IMR-90 (cell line): ENCODE results near the gene TMC1. TPM values are rescaled to one million over a fixed set of nuclear protein-coding genes. Genes with fewer than 3 reads are reported as not detected.
"Not testable (repeated sequence)": the region's sequence is repeated elsewhere in the genome, so short reads cannot be mapped to it uniquely, and the experiment has no call there.

ENCODE experiments used
- ATAC-seq: fragments of 200-7000 bp; cut with Tn5 transposase; 2 replicates; pipeline ENCODE4 v1.9.1; 2020; ENCODE audit warnings: low read depth, mild to moderate bottlenecking, moderate library complexity
- Bru-seq: library from RNA; stranded (reverse); fragments of 400-500 nt; gene quantifications from one replicate; lab custom pipeline; 2021; lab: Mats Ljungman, UMichigan
- BruChase-seq, 2 experiments: library from RNA; stranded (reverse); fragments of 400-500 nt; gene quantifications; one replicate each; lab custom pipeline; 2021; lab: Mats Ljungman, UMichigan
- BruUV-seq: library from RNA; stranded (reverse); fragments of 400-500 nt; replicated peaks from 2 replicates; lab custom pipeline; 2021; lab: Mats Ljungman, UMichigan
- CTCF ChIA-PET: fragments of 300-600 bp; formaldehyde crosslinking; extraction: SDS; loops from one replicate; lab custom pipeline; 2021; ENCODE audit warnings: antibody characterized with exemption; lab: Yijun Ruan, JAX
- POLR2A ChIA-PET: fragments of 300-600 bp; sonication (Branson Sonifier 250); formaldehyde crosslinking; loops from one replicate; lab custom pipeline; 2022; ENCODE audit warnings: antibody characterized with exemption; ENCODE audit not compliant: unreplicated experiment; lab: Charles Lee
- DNase-seq: peaks from one replicate; pipeline ENCODE4 v3.0.0; 2013
- H2AFZ ChIP-seq: replicated peaks from 2 replicates; pipeline ENCODE3; 2013; ENCODE audit warnings: low read length, mild to moderate bottlenecking; ENCODE audit not compliant: poor library complexity
- H2AK5ac ChIP-seq: 2 replicates; pipeline ENCODE4 v1.6.1; 2013; ENCODE audit warnings: low read depth, low read length, inconsistent platforms
- H2AK9ac ChIP-seq: replicated peaks from 2 replicates; pipeline ENCODE3; 2013; ENCODE audit warnings: mild to moderate bottlenecking, low read depth, low read length, moderate library complexity; ENCODE audit not compliant: poor library complexity
- H2BK120ac ChIP-seq: 2 replicates; pipeline ENCODE4 v1.6.1; 2013; ENCODE audit warnings: low read depth, low read length, inconsistent platforms
- H2BK15ac ChIP-seq: 3 replicates; pipeline ENCODE4 v1.6.1; 2013; ENCODE audit warnings: low read depth, low read length, inconsistent platforms
- H2BK20ac ChIP-seq: 2 replicates; pipeline ENCODE4 v1.6.1; 2013; ENCODE audit warnings: low read depth, mild to moderate bottlenecking, inconsistent platforms, low read length, moderate library complexity
- H2BK5ac ChIP-seq: 2 replicates; pipeline ENCODE4 v1.6.1; 2013; ENCODE audit warnings: mild to moderate bottlenecking, low read depth, low read length, inconsistent platforms; ENCODE audit not compliant: poor library complexity, severe bottlenecking
- H3K14ac ChIP-seq: replicated peaks from 2 replicates; pipeline ENCODE4 v1.6.1; 2013; ENCODE audit warnings: low read depth, low read length, inconsistent platforms
- H3K18ac ChIP-seq: 2 replicates; pipeline ENCODE4 v1.6.1; 2013; ENCODE audit warnings: low read depth, low read length, control low read depth
- H3K23ac ChIP-seq: 2 replicates; pipeline ENCODE4 v1.6.1; 2013; ENCODE audit warnings: low read depth, low read length, inconsistent platforms
- H3K27ac ChIP-seq: 2 replicates; pipeline ENCODE4 v1.5.1; 2013; ENCODE audit warnings: mild to moderate bottlenecking, control low read depth, low read length; ENCODE audit not compliant: insufficient read depth
- H3K27me3 ChIP-seq: 2 replicates; pipeline ENCODE4 v1.6.1; 2013; ENCODE audit warnings: low read length; ENCODE audit not compliant: control insufficient read depth, insufficient read depth
- H3K36me3 ChIP-seq: 2 replicates; pipeline ENCODE4 v1.6.1; 2013; ENCODE audit warnings: low read length, mixed read lengths; ENCODE audit not compliant: control insufficient read depth, insufficient read depth
- H3K4ac ChIP-seq: 2 replicates; pipeline ENCODE4 v1.6.1; 2013; ENCODE audit warnings: low read depth, low read length, inconsistent platforms
- H3K4me1 ChIP-seq: 2 replicates; pipeline ENCODE4 v1.6.1; 2013; ENCODE audit warnings: low read length, mixed read lengths; ENCODE audit not compliant: control insufficient read depth, insufficient read depth
- H3K4me2 ChIP-seq: 2 replicates; pipeline ENCODE4 v1.6.1; 2013; ENCODE audit warnings: low read depth, mild to moderate bottlenecking, control low read depth, low read length, moderate library complexity
- H3K4me3 ChIP-seq: 2 replicates; pipeline ENCODE4 v1.5.1; 2013; ENCODE audit warnings: low read depth, mild to moderate bottlenecking, control low read depth, low read length, moderate library complexity; ENCODE audit not compliant: insufficient read depth
- H3K56ac ChIP-seq: 2 replicates; pipeline ENCODE4 v1.6.1; 2013; ENCODE audit warnings: low read length, inconsistent platforms; ENCODE audit not compliant: insufficient read depth; ENCODE audit errors: extremely low read depth
- H3K79me1 ChIP-seq, 2 experiments: 2 replicates each; pipeline ENCODE4 v1.6.1; 2013; ENCODE audit warnings: low read length in 2 of 2, inconsistent platforms in 1 of 2, low read depth in 1 of 2
- H3K9ac ChIP-seq: 2 replicates; pipeline ENCODE4 v1.6.1; 2013; ENCODE audit warnings: low read depth, low read length, control low read depth
- H3K9me1 ChIP-seq: 2 replicates; pipeline ENCODE4 v1.6.1; 2013; ENCODE audit warnings: low read length, inconsistent platforms; ENCODE audit not compliant: insufficient read depth
- H3K9me3 ChIP-seq: 2 replicates; pipeline ENCODE4 v1.6.1; 2013; ENCODE audit warnings: low read length; ENCODE audit not compliant: control insufficient read depth, insufficient read depth
- H4K20me1 ChIP-seq: 2 replicates; pipeline ENCODE4 v1.6.1; 2013; ENCODE audit warnings: low read length, inconsistent platforms; ENCODE audit not compliant: insufficient read depth
- H4K5ac ChIP-seq: 2 replicates; pipeline ENCODE4 v1.6.1; 2013; ENCODE audit warnings: mild to moderate bottlenecking, low read depth, low read length, control low read depth
- H4K8ac ChIP-seq, 2 experiments: 2 replicates each; pipeline ENCODE4 v1.6.1; 2013; ENCODE audit warnings: low read depth in 2 of 2, low read length in 2 of 2, control low read depth in 1 of 2, inconsistent platforms in 1 of 2
- H4K91ac ChIP-seq: 2 replicates; pipeline ENCODE4 v1.6.1; 2013; ENCODE audit warnings: low read depth, low read length, inconsistent platforms; ENCODE audit not compliant: insufficient read depth
- WGBS, 2 experiments: methylation state at CpG; one replicate each; pipeline versions ENCODE4 v1.1.5 to v1.1.7; 2013; ENCODE audit warnings: missing lambda C conversion rate in 2 of 2; ENCODE audit not compliant: insufficient read length in 1 of 2; ENCODE audit errors: extremely low coverage in 2 of 2; 5-methylcytosine and 5-hydroxymethylcytosine counted together
- dilution Hi-C: fragments of 300-500 bp; cut with HindIII; formaldehyde crosslinking; loops from one replicate; pipeline ENCODE4 v1.14.3; 2018; ENCODE audit warnings: low sequenced_read_pairs; ENCODE audit not compliant: unreplicated experiment
- in situ Hi-C: fragments of 300-500 bp; cut with MboI; formaldehyde crosslinking; loops from 3 replicates; pipeline ENCODE4 v1.14.3; 2019; ENCODE audit warnings: low sequenced_read_pairs, inconsistent platforms, mixed read lengths
- intact Hi-C: fragments of 100-400 bp; cut with micrococcal nuclease; formaldehyde crosslinking; loops from 2 replicates; pipeline ENCODE4 v1.10.0; 2022
- long read RNA-seq: library from polyadenylated mRNA; unstranded; transcript quantifications from one replicate; pipeline ENCODE4 v2.0.0, GENCODE V29; 2021; ENCODE audit not compliant: unreplicated experiment
- polyA plus RNA-seq, 3 experiments: library from polyadenylated mRNA; depleted of rRNA; stranded (reverse); fragments of >200 nt; gene quantifications; 2 replicates each; pipeline ENCODE4 v1.2.3, GENCODE V29; 2012; ENCODE audit warnings: low replicate concordance in 1 of 3
- total RNA-seq: library from RNA; depleted of rRNA; stranded (reverse); fragments of >200 nt; gene quantifications from 2 replicates; pipeline ENCODE4 v1.2.3, GENCODE V29; 2012; rRNA removed

Gene TMC1
- total RNA-seq, result not detected in 2 replicates
- not detected in 2 replicates for polyA plus RNA-seq (2012; rRNA removed)
- polyA plus RNA-seq (2012; cell fraction: cytosol; rRNA removed), result not detected in 2 replicates
- 0.11 TPM in 1 of 2 replicates, not detected in the other for polyA plus RNA-seq (2012; cell fraction: nucleus; rRNA removed; ENCODE audit: low replicate concordance)
- percentile 19 among the genes with signal in this experiment for Bru-seq, nascent RNA
- percentile 18 among the genes with signal in this experiment for BruChase-seq, experiment 1, labeled RNA remaining after a 6-hour chase
- BruChase-seq, experiment 2, labeled RNA remaining after a 2-hour chase, result percentile 20 among the genes with signal in this experiment
- long read RNA-seq, result 0 reads

GRCh38 chr9:72521416-72521815 lies at the start of gene TMC1:
TMC1 (plus strand) TSS chr9:72521608; CDS start chr9:72648649, 127,041 bp downstream.
- H4K20me1 ChIP-seq, H3K27me3 ChIP-seq, DNase-seq, H3K4me1 ChIP-seq, H4K5ac ChIP-seq, BruUV-seq, in situ Hi-C loops, H3K23ac ChIP-seq, H2BK5ac ChIP-seq, H2BK20ac ChIP-seq, H2BK120ac ChIP-seq, H4K91ac ChIP-seq, H2AK9ac ChIP-seq, H2AFZ ChIP-seq, H3K27ac ChIP-seq, CTCF ChIA-PET, H3K9me1 ChIP-seq, ATAC-seq, H2AK5ac ChIP-seq, H3K18ac ChIP-seq, H3K9ac ChIP-seq, H3K36me3 ChIP-seq, dilution Hi-C loops, H3K9me3 ChIP-seq, H3K4me3 ChIP-seq, H3K79me1 ChIP-seq, H3K56ac ChIP-seq, H3K4ac ChIP-seq, H3K4me2 ChIP-seq, H4K8ac ChIP-seq, intact Hi-C loops, H3K14ac ChIP-seq, POLR2A ChIA-PET: not testable (repeated sequence)
- WGBS, 2 experiments, result 95% methylated on average over 6 of the region's 17 CpGs; no CpG with 5 or more reads in 1 of the 2 experiments
- peak within 1 kb of the TSS; percentile 38; the same call in 1 of the 3 replicates for H2BK15ac ChIP-seq
